H9 (cell line): ENCODE data around the gene ZNF423. TPM values are rescaled to one million over a fixed set of nuclear protein-coding genes. Genes with fewer than 3 reads are reported as not detected.

Source experiments
- DNase-seq: peaks from one replicate; pipeline ENCODE4 v3.0.0-alpha.2; 2017
- H2AFZ ChIP-seq: one replicate; pipeline ENCODE4 v1.6.1; 2013; ENCODE audit warnings: mild to moderate bottlenecking, low read length, control low read depth, moderate library complexity
- H2AK5ac ChIP-seq: 2 replicates; pipeline ENCODE4 v1.6.1; 2013; ENCODE audit warnings: low read length, control low read depth, mixed read lengths; ENCODE audit not compliant: insufficient read length
- H2BK120ac ChIP-seq: one replicate; pipeline ENCODE4 v1.6.1; 2013; ENCODE audit warnings: low read depth, mild to moderate bottlenecking, low read length, control low read depth, inconsistent platforms; ENCODE audit not compliant: poor library complexity, severe bottlenecking
- H2BK12ac ChIP-seq: 2 replicates; pipeline ENCODE4 v1.6.1; 2013; ENCODE audit warnings: low read length, control low read depth, mixed read lengths, low read depth; ENCODE audit not compliant: insufficient read length
- H2BK15ac ChIP-seq: 2 replicates; pipeline ENCODE4 v1.6.1; 2013; ENCODE audit warnings: low read depth, low read length, control low read depth
- H2BK20ac ChIP-seq: one replicate; pipeline ENCODE4 v1.6.1; 2013; ENCODE audit warnings: low read depth, mild to moderate bottlenecking, low read length, control low read depth, inconsistent platforms; ENCODE audit not compliant: poor library complexity, severe bottlenecking
- H2BK5ac ChIP-seq: 2 replicates; pipeline ENCODE4 v1.6.1; 2013; ENCODE audit warnings: low read length, control low read depth, mixed read lengths; ENCODE audit not compliant: insufficient read length
- H3K14ac ChIP-seq: 2 replicates; pipeline ENCODE4 v1.6.1; 2013; ENCODE audit warnings: low read length, control low read depth; ENCODE audit not compliant: insufficient read depth
- H3K18ac ChIP-seq: 2 replicates; pipeline ENCODE4 v1.6.1; 2013; ENCODE audit warnings: low read depth, mild to moderate bottlenecking, mixed read lengths, low read length, control low read depth; ENCODE audit not compliant: insufficient read length
- H3K23ac ChIP-seq: 2 replicates; pipeline ENCODE4 v1.6.1; 2013; ENCODE audit warnings: low read length, control low read depth, mixed read lengths, low read depth; ENCODE audit not compliant: insufficient read length
- H3K23me2 ChIP-seq: 2 replicates; pipeline ENCODE4 v1.6.1; 2013; ENCODE audit warnings: low read depth, mild to moderate bottlenecking, mixed read lengths, low read length, control low read depth; ENCODE audit not compliant: insufficient read length, poor library complexity, severe bottlenecking
- H3K27ac ChIP-seq: 2 replicates; pipeline ENCODE4 v1.5.1; 2013; ENCODE audit warnings: low read length, control low read depth, mixed read lengths, low read depth; ENCODE audit not compliant: insufficient read length
- H3K27me3 ChIP-seq: 2 replicates; pipeline ENCODE4 v1.6.1; 2013; ENCODE audit warnings: low read length, control low read depth, inconsistent platforms; ENCODE audit not compliant: insufficient read depth
- H3K4ac ChIP-seq: 2 replicates; pipeline ENCODE4 v1.6.1; 2013; ENCODE audit warnings: low read depth, mild to moderate bottlenecking, control low read depth, inconsistent platforms, low read length, moderate library complexity
- H3K4me1 ChIP-seq: 2 replicates; pipeline ENCODE4 v1.6.1; 2013; ENCODE audit warnings: low read length, control low read depth, inconsistent platforms; ENCODE audit not compliant: insufficient read depth
- H3K4me2 ChIP-seq: 2 replicates; pipeline ENCODE4 v1.6.1; 2013; ENCODE audit warnings: low read length, control low read depth, mixed read lengths; ENCODE audit not compliant: insufficient read length, insufficient read depth
- H3K56ac ChIP-seq: 2 replicates; pipeline ENCODE4 v1.6.1; 2013; ENCODE audit warnings: low read depth, mild to moderate bottlenecking, mixed read lengths, low read length, control low read depth; ENCODE audit not compliant: insufficient read length
- H3K79me1 ChIP-seq: 2 replicates; pipeline ENCODE4 v1.6.1; 2013; ENCODE audit warnings: low read depth, mild to moderate bottlenecking, moderate library complexity, low read length, control low read depth, inconsistent platforms; ENCODE audit not compliant: insufficient read depth, poor library complexity, severe bottlenecking
- H3K79me2 ChIP-seq: 2 replicates; pipeline ENCODE4 v1.6.1; 2013; ENCODE audit warnings: low read length, control low read depth, inconsistent platforms; ENCODE audit not compliant: insufficient read depth
- H3K9ac ChIP-seq: 2 replicates; pipeline ENCODE4 v1.6.1; 2013; ENCODE audit warnings: low read length, control low read depth, mixed read lengths; ENCODE audit not compliant: insufficient read length; ENCODE audit errors: extremely low read depth
- H3K9me3 ChIP-seq: one replicate; pipeline ENCODE4 v1.6.1; 2013; ENCODE audit warnings: low read depth, low read length, inconsistent platforms; ENCODE audit not compliant: control insufficient read depth
- H3T11ph ChIP-seq: one replicate; pipeline ENCODE4 v1.6.1; 2013; ENCODE audit warnings: mild to moderate bottlenecking, low read length, control low read depth, inconsistent platforms
- H4K20me1 ChIP-seq: one replicate; pipeline ENCODE4 v1.6.1; 2013; ENCODE audit not compliant: control insufficient read depth, insufficient read length, insufficient read depth
- H4K5ac ChIP-seq: 2 replicates; pipeline ENCODE4 v1.6.1; 2013; ENCODE audit warnings: low read depth, mild to moderate bottlenecking, mixed read lengths, low read length, control low read depth; ENCODE audit not compliant: insufficient read length
- H4K8ac ChIP-seq: replicated peaks from 2 replicates; pipeline ENCODE4 v1.6.1; 2013; ENCODE audit warnings: low read length, control low read depth, mixed read lengths, low read depth; ENCODE audit not compliant: insufficient read length
- H4K91ac ChIP-seq: 2 replicates; pipeline ENCODE4 v1.6.1; 2013; ENCODE audit warnings: low read depth, mild to moderate bottlenecking, moderate library complexity, mixed read lengths, low read length, control low read depth; ENCODE audit not compliant: insufficient read length
- H3K27ac Mint-ChIP-seq, 3 experiments: 2 replicates in 2 of 3; 3 replicates in 1 of 3; pipeline ENCODE4 v1.8.0; 2020 to 2021; ENCODE audit warnings: mixed read lengths in 3 of 3, mild to moderate bottlenecking in 1 of 3, moderate library complexity in 1 of 3
- H3K27me3 Mint-ChIP-seq: 2 replicates; pipeline ENCODE4 v1.8.0; 2021; ENCODE audit warnings: low read depth, mild to moderate bottlenecking, moderate library complexity, mixed read lengths
- H3K36me3 Mint-ChIP-seq, 3 experiments: 2 replicates in 2 of 3; 3 replicates in 1 of 3; pipeline ENCODE4 v1.8.0; 2020 to 2021; ENCODE audit warnings: low read depth in 3 of 3, mixed read lengths in 3 of 3; ENCODE audit not compliant: insufficient read depth in 1 of 3
- H3K4me1 Mint-ChIP-seq, 2 experiments: 2 replicates each; pipeline ENCODE4 v1.8.0; 2020; ENCODE audit warnings: mixed read lengths in 2 of 2
- H3K4me3 Mint-ChIP-seq, 2 experiments: 2 replicates in 1 of 2; 3 replicates in 1 of 2; pipeline ENCODE4 v1.8.0; 2020 to 2021; ENCODE audit warnings: mild to moderate bottlenecking in 2 of 2, mixed read lengths in 2 of 2, moderate library complexity in 1 of 2
- H3K9me3 Mint-ChIP-seq, 2 experiments: 2 replicates in 1 of 2; 3 replicates in 1 of 2; pipeline ENCODE4 v1.8.0; 2020; ENCODE audit warnings: mild to moderate bottlenecking in 2 of 2, mixed read lengths in 2 of 2, moderate library complexity in 1 of 2
- WGBS: extraction: QIAGEN DNeasy Blood & Tissue Kit; methylation state at CpG from one replicate; pipeline ENCODE4 v1.1.7; 2013; ENCODE audit warnings: missing lambda C conversion rate, low lambda C conversion rate, mixed read lengths; ENCODE audit not compliant: insufficient read length; ENCODE audit errors: extremely low coverage; 5-methylcytosine and 5-hydroxymethylcytosine counted together
- total RNA-seq: library from RNA; stranded (reverse); gene quantifications from 2 replicates; pipeline ENCODE4 v1.2.1, GENCODE V29; 2021
- TF ChIP-seq, protein P1 (sequence below): fragments of 200-600 bp; sonication (generic); conservative IDR thresholded peaks from 3 replicates; pipeline ENCODE4 v1.8.0; 2021; ENCODE audit warnings: antibody characterized with exemption, mild to moderate bottlenecking

ZNF423 gene
- total RNA-seq, 1 experiment from 2014 or later = 51.5 TPM

DNA sequence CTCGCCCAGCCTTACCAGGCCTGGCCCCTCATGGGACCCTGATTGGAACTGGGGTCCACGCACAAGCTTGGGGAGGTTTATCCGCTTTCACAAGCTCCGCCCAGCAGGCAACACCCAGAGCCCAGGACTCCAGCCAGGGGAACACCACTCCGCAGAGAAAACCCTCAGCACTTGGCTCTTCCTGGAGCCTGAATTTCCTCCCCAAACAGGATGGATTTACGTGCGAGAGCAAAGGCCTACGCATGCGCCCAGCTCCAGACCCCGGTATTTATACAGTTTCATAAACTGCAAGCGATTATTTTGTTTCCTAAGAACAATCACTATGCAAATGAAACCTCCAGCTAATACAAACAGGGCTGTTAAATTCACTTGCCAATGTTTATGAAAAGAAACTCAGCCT, 22.8 kb downstream of the ZNF423 start:
- Histone ChIP-seq H3K18ac (no peak overlapping the region), H3K79me1 (peaks cover 21% of the 10 kb centered on the region), H2AFZ (no peak overlapping the region), H3K9me3 (no peaks in the 10 kb centered on the region), H2BK120ac (no peak overlapping the region), H3K14ac (no peak overlapping the region), H3K27ac (no peak overlapping the region), H3K4me1 (peaks cover 8% of the 10 kb centered on the region; the same call in 1 of the 2 replicates), H2BK15ac (no peak overlapping the region), H3T11ph (no peak overlapping the region), H4K5ac (no peak overlapping the region), H2BK5ac (no peak overlapping the region), H3K23me2 (no peaks in the 10 kb centered on the region), H3K27me3 (no peaks in the 10 kb centered on the region), H3K56ac (no peak overlapping the region), H4K91ac (no peak overlapping the region), H2BK12ac (no peak overlapping the region), H2AK5ac (no peak overlapping the region), H3K4ac (no peak overlapping the region), H3K23ac (no peak overlapping the region), H4K20me1 (peaks cover 3% of the 10 kb centered on the region), H3K4me2 (no peak overlapping the region), H4K8ac (no peak overlapping the region), H3K9ac (no peak overlapping the region), H2BK20ac (no peak overlapping the region), H3K79me2 (peaks cover 25% of the 10 kb centered on the region; the same call in 1 of the 2 replicates)
- Mint-ChIP-seq H3K27me3 (no peaks in the 10 kb centered on the region), H3K9me3 (no peaks in the 10 kb centered on the region), H3K36me3 (peaks cover 0 to 13% (median 3%) of the 10 kb centered on the region in 3 experiments; a peak in 5 of 7 replicates), H3K27ac (peak overlapping the region in 1 of 3 experiments; percentile 75; a peak in 2 of 7 replicates), H3K4me3 (no peak overlapping the region), H3K4me1 (peaks cover 65 to 67% of the 10 kb centered on the region in 2 experiments)
- DNase-seq = no peak
- TF ChIP-seq, protein P1, sequence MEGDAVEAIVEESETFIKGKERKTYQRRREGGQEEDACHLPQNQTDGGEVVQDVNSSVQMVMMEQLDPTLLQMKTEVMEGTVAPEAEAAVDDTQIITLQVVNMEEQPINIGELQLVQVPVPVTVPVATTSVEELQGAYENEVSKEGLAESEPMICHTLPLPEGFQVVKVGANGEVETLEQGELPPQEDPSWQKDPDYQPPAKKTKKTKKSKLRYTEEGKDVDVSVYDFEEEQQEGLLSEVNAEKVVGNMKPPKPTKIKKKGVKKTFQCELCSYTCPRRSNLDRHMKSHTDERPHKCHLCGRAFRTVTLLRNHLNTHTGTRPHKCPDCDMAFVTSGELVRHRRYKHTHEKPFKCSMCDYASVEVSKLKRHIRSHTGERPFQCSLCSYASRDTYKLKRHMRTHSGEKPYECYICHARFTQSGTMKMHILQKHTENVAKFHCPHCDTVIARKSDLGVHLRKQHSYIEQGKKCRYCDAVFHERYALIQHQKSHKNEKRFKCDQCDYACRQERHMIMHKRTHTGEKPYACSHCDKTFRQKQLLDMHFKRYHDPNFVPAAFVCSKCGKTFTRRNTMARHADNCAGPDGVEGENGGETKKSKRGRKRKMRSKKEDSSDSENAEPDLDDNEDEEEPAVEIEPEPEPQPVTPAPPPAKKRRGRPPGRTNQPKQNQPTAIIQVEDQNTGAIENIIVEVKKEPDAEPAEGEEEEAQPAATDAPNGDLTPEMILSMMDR = no peak
- WGBS = no CpG with 5 or more reads among the region's 11 CpGs
